ENCODE results near the gene CCDC97.
"Not testable (repeated sequence)": the region's sequence is repeated elsewhere in the genome, so short reads cannot be mapped to it uniquely, and the experiment has no call there.

CCDC97 gene

GRCh38 chr19:41310033-41310831, at the start of gene CCDC97:
Gene CCDC97, plus strand, starts transcription at chr19:41310172. Its CDS starts 139 bp downstream, at chr19:41310311.
- DNase-seq: peak; percentile 91

GRCh38 chr19:41261474-41262190, 48.3 kb upstream of the CCDC97 start:
- no peak for DNase-seq

- DNase-seq: peak; percentile 89
Measured at GRCh38 chr19:41263042-41263849, 46.7 kb upstream of the CCDC97 start.

DNA sequence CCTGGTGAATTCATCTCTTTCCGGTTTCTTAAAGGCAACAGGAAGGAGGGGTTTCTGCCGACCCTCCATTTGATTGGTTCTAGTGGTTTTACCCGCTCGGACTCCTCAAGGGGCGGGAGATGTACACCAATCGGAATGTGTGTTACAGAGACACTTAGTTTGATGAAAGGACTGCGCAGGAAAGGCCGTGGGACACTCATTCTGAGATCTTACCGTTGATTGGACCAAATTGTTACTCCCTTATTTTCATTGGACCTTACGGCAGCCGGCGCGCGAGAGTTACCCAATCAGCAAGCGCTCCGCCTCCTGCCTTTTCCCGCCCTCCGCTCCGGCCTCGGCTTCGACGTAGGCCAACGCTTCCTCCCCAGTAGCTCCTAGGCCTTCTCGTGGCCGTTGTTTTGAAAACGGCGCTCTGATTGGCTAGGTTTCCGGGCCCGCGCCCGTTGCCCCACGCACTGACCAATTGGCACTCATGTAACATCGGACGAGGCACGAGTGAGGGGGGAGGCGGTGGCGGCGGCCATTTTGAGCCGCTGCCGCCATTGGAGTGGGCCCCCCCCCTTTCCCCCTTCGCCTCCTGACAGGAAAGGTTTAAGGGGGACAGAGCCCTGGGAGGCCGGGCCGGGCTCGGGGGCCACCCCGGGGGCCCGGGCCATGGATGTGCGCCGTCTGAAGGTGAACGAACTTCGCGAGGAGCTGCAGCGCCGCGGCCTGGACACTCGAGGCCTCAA, 46.0 kb upstream of the CCDC97 start, which contains the start of gene HNRNPUL1:
Gene HNRNPUL1, plus strand, starts transcription at position 523 of the 731 bp plus-strand sequence. Its CDS starts 132 bp downstream, at position 655.
- DNase-seq: peak; percentile 100

GRCh38 chr19:41264581-41265394, 45.2 kb upstream of the CCDC97 start:
- DNase-seq: peak; percentile 47

GRCh38 chr19:41265395-41266153, 44.4 kb upstream of the CCDC97 start:
- DNase-seq: peak; percentile 7

DNA sequence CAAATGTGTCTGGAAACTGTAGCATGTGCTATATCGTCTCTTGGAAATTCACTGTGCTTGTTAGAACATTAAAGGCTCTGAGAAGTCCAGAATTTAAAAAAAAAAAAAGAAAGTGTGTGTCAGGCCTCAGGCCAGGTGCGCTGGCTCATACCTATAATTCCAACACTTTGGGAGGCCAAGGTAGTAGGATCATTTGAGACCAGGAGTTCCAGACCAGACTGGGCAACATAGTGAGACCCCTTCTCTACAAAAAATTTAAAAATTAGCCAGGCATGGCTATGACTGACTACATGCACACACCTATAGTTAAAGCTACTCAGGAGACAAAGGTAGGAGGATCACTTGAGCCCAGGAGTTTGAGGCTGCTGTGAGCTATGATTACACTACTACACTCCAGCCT, 40.9 kb upstream of the CCDC97 start:
- no peak for DNase-seq

DNA sequence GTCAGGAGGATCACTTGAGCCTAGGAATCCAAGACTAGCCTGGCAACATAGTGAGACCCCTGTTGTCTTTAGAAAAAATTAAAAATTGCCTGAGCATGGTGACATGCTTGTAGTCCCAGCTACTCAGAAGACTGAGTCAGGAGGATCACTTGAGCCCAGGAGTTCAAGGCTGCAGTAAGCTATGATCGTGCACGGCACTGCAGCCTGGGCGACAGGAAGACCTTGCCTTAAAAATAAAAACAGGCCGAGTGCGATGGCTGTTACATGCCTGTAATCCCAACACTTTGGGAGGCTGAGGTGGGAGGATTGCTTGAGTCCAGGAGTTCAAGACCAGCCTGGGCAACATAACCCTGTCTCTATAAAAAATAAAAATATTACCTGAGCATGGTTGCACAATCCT, 40.4 kb upstream of the CCDC97 start:
- no peak for DNase-seq

GRCh38 chr19:41273076-41273475, 36.9 kb upstream of the CCDC97 start:
- no peak for DNase-seq

- no peak for DNase-seq
Measured at GRCh38 chr19:41274802-41275201, 35.2 kb upstream of the CCDC97 start.

- DNase-seq: no peak
Measured at GRCh38 chr19:41276231-41276630, 33.7 kb upstream of the CCDC97 start.

GRCh38 chr19:41278478-41278877, 31.5 kb upstream of the CCDC97 start:
- no peak for DNase-seq

DNA sequence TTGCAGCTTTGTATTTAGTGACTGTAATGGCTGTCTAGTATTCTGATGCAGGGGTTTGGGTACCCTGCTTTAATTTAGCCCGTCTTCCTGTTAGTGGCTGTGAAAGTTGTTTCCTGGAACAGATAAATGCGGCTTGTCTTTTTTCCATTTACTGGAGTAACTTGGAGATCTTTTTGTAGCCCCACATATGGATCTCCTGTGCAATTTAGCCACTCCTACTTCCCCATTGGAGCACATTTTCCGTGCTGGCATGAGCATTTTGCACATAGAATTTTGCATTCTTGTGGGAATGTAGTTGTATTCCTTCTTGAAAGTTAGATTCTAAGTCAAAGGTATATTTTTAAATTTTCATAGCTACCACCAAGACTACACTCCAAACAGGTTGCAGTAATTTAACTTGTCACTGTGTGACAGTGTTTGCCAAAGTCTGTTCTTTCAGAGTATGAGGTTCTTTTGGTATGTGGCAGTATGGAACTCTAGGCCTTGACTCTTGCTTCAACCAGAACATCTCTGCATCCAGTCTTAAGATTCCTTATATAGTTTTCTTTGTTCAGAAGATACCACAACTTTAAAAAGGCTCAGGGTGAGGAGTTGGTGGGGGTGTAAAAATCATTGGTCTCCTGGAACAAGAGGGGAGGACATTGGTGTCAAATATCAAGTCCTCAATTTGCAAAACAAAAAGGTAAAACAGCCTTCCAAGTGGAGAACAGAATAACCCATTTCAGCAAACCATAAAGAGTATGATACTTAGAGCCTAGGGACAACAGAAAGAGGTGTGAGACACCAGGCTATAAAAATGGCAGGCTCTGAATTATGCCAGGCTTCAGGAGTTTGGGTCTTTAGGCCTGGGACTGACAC, 21.1 kb upstream of the CCDC97 start:
- DNase-seq: peak; percentile 37

DNA sequence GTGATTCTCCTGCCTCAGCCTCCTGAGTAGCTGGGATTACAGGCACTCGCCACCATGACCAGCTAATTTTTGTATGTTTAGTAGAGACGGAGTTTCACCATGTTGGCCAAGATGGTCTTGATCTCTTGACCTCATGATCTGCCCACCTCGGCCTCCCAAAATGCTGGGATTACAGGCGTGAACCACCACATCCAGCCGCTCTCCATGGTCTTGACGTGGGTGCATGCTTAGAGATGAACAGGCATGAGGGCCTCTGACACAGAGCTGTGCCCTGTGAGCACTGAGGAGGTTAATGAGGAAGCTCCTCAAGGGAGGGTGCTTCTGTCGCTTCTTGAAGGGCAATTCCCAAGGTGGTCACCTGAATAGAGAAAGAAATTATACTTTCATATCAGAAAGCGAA, 20.2 kb upstream of the CCDC97 start:
- not testable (repeated sequence) for DNase-seq

DNA sequence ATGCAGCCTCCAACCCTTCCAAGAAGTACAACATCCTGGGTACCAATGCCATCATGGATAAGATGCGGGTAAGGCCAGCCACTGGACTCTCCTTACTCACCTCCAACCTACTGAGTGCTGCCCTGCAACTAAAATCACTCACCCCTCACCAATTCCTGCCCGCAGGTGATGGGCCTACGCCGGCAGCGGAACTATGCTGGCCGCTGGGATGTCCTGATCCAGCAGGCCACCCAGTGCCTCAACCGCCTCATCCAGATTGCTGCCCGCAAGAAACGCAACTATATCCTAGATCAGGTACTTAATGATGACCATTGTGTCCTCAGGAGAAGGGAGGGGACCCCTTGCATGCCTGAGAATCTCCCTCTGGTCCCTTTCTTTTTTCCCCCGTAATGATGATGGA, 15.6 kb upstream of the CCDC97 start:
- DNase-seq: no peak

DNA sequence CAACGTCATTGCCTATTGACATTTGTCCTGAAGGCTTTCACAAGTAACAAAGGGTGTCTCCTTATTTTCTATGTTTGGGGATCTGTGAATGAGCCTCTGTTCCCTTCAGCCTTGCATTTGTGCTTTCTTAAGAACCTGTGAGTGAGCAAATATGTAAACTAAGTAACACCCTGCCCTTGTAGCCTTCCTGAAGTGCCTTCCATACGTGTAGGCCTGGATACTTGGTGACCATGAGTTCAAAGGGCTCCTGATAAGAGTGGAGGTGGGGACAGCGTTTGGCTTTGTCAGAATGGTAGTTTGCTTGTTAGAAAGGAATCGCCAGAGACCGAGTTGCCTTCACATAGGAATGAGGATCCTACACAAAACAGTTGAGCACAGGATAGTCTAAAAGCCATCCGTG, 14.5 kb upstream of the CCDC97 start:
- no peak for DNase-seq

DNA sequence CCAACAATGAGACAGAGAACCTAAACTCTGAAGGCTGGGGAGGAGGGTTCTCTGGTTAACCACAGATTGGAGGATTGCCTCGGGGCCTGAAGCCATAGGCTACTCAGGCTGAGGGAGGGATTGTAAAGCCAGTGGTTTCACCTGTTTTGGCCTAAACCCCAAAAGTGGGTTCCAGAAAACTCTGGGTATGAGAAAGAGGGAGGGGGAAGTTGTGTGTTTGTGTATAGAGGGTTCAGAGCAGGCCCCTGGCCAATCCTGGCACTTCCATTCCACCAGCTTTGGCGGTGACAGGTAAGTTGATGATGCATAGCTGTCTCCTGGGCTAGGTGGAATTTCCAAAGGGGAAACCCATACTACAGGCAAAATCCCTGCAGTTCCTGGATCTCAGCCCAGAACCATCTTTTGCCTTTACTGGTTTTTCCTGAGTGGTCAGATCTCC, 13.5 kb upstream of the CCDC97 start:
- DNase-seq: peak; percentile 35

DNA sequence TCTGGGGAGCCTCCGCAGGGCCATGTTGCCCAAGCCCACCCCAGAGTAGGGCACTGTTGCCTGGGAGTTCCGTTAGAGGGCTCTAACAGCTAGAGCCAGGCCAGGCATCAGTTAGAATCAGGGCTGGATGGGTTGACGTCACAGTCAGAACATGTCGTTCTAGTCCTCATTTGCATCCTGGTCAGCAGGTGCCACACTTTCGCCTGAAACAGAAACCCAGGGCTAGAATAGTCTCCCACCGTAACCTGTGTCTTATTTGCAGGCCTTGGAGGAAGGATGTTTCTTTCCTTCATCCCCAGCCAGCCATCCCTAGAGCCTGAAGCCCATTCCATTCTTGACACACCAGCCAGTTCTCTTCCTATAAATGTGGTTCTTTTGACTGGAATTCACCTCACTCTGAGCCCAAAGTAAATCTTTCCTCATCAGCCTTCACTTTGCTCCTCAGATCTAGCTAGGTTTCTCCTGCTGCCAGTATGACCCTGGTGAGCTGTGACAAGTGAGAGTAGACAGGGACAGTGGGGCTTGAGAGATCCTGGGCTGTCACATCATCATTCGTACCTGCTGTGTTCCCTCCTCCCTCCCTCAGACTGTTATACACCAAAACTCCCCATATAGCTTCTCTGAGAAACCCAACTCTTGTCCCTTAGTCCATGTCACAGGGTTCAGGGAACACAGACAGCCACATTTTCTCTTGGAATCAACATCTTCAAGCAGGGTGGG, 12.2 kb upstream of the CCDC97 start:
- peak; percentile 59 for DNase-seq

DNA sequence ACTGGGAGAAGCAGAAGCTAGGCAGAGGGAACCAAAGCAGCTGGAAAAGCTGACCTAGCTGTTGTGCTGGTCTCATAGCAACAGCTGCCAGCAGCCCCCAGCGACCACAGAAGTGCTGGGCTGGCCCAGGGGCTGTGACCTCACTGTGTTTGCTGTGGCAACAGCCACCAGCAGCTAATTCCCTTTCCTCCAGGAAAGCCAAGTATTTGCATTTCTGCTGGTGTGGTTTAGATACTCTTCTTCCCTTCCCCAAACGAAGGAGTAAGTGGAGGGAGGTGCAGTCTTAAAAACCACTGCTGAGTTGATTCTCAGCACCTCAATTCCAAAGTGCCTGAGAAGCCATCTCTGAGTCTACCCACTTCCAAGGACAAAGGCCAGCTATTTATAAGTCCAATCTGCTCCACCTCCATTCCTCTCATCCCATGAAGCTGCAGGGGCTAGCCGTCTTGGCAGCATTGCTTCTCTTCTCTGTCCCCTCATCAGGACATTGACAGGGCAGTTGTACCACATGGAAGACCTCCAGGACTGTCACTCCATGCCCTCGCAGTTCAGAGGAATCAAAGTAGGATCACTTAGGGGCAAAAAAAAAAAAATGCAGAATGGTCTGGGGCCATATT, 11.5 kb upstream of the CCDC97 start:
- peak; percentile 78 for DNase-seq
